Limb (tissue), 2 donors: Measurements from ENCODE around the gene BICRAL.
"Not testable (repeated sequence)": the region's sequence is repeated elsewhere in the genome, so short reads cannot be mapped to it uniquely, and the experiment has no call there.

Experiments
- DNase-seq, 2 donors: peaks; one replicate each; pipeline ENCODE4 v3.0.0-alpha.2; 2016; ENCODE audit errors: extremely low spot score in 2 of 2

BICRAL gene

DNA sequence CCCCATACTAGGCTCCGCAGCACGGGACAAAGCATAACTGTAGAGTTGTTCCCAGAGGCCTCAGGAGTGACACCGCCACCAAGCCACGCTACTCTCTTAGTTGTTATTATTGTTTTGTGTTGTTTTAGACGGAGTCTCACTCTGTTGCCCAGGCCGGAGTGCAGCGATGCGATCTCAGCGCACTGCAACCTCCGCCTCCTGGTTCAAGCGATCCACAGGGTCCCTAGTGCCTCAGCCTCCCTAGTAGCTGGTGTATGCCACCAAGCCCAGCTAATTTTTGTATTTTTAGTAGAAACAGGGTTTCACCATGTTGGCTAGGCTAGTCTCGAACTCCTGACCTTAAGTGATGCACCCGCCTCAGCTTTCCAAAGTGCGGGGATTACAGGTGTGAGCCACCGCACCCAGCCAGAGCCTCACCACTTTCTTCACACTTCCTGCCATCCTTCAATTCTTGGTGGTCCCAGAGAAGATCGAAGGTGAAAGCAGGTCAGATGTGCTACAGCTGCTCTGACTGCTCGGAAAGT lies 109.4 kb downstream of the BICRAL start:
- DNase-seq: no peak

- DNase-seq: not testable (repeated sequence)
Measured at GRCh38 chr6:42894041-42894828, 112.4 kb downstream of the BICRAL start.

DNA sequence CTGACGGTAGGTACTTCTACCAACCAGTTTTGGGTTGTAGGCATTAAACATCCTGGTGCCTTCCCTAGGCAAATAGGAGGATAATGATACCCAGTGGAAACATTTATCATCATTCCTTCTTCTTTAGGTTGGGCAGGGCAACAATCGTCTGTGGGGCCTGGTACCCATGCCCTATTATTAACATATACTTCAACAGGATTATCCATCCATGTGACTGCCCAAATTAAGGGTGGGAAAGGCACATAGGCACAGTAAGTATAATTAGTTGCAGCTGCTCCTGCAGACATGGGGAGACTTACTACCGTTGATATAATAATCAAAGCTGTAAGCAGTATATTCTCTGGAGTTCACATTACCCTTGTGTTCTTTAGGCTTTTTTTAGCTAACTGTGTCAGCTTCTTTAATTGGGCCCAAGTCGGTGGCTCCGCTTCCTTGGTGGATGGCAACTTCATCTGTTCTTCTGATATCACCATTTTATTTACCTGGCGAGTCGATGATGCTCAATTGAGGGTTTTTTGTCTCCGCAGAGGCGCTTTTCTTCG lies 114.4 kb downstream of the BICRAL start:
- DNase-seq: no peak

DNA sequence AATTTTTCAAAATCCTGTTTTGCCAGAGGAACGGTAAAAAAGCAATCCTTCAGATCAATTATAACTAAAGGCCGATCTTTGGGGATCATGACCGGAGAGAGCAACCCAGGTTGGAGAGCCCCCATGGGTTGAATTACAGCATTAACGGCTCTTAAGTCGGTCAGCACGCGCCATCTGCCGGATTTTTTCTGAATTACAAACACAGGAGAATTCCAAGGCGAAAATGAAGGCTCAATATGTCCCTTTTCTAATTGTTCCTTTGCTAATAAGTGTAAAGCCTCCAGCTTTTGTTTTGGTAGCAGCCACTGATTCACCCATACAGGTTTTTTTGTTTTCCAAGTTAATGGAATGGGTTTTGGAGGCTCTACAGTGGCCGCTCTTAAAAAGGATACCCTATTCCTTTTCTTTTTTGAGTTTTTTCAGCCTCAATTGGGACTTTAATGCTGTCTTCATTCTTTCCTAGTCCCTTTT lies 117.1 kb downstream of the BICRAL start:
- peak; percentile 62 to 63 for DNase-seq

- peak in 1 of 2 donors; percentile 44 for DNase-seq
Measured at GRCh38 chr6:42899871-42900270, 118.0 kb downstream of the BICRAL start.

DNA sequence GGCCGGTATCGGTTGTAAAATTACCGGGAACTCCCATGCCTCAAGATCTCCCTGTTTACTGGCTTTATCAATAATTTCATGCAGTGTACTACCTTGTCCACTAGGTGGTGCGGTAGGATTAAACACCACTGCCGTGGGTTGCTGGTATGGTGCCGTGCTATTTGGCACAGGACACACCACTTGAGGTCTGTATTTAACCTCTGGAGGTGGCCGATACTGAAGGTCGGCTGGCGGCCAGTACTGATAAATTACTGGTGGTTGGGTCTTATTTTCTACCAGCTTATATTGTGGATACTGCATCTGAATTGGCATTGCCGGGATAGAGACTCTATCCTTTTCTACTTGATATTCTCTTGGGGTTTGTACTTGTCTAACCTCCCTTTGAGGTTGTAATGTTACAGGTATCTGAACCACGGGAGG lies 119.7 kb downstream of the BICRAL start:
- DNase-seq: peak; percentile 75 to 88

DNA sequence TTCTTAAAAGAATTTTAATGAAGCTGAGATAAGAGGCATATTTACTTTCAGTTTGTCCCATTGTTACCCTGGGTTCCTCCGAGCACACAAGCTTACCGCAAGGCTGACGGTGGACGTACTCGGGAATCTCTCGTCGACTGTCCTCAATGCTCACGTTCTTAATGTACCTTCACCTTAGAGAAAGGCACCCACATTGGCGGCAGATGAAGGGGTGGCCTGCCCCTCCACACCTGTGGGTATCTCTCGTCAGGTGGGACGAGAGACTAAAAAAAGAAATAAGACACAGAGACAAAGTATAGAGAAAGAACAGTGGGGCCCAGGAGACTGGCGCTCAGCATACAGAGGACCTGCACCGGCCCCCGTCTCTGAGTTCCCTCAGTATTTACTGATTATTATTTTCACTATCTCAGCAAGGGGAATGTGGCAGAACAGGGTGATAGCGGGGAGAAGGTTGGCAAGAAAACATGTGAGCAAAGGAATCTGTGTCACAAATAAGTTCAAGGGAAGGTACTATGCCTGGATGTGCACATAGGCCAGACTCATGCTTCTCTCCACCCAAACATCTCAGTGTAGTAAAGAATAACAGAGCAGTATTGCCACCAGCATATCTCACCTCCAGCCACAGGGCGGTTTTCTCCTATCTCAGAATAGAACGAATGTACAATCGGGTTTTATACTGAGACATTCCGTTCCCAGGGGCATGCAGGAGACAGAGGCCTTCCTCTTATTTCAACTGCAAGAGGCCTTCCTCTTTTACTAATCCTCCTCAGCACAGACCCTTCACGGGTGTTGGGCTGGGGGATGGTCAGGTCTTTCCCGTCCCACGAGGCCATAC lies 120.8 kb downstream of the BICRAL start:
- not testable (repeated sequence) for DNase-seq

DNA sequence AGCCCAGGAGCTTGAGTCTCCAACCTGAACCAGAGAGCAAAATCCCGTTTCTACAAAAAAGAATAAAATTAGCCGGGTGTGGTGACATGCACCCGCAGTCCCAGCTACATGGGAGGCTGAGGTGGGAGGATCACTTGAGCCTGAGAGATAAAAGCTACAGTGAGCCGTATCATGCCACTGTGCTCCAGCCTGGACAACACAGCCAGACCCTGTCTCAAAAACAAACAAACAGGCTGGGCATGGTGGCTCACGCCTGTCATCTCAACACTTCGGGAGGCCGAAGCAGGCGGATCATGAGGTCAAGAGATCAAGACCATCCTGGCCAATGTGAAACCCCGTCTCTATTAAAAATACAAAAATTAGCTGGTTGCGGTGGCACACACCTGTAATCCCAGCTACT lies 122.6 kb downstream of the BICRAL start:
- no peak for DNase-seq

DNA sequence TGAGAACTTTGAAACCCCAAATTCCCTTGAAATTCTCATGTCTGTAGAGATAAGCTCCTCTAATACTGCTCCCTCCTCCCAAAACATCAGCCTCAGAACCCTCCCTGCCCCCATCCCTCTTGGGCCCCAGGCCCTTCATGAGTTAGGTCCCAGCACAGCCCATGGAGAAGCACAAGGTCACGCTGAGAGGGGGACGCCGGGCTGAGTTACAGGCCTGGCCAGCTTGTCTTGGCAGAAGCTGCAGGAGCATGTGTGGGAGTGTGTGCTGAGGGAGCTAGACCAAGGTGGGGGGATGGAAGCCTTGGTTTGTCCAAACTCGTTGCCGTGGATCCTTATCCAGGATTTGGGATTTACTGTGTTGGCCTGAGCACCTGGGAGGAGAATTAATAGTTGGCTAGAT lies 125.5 kb downstream of the BICRAL start:
- no peak for DNase-seq

GRCh38 chr6:42909835-42910234 lies 128.0 kb downstream of the BICRAL start:
- DNase-seq: no peak

DNA sequence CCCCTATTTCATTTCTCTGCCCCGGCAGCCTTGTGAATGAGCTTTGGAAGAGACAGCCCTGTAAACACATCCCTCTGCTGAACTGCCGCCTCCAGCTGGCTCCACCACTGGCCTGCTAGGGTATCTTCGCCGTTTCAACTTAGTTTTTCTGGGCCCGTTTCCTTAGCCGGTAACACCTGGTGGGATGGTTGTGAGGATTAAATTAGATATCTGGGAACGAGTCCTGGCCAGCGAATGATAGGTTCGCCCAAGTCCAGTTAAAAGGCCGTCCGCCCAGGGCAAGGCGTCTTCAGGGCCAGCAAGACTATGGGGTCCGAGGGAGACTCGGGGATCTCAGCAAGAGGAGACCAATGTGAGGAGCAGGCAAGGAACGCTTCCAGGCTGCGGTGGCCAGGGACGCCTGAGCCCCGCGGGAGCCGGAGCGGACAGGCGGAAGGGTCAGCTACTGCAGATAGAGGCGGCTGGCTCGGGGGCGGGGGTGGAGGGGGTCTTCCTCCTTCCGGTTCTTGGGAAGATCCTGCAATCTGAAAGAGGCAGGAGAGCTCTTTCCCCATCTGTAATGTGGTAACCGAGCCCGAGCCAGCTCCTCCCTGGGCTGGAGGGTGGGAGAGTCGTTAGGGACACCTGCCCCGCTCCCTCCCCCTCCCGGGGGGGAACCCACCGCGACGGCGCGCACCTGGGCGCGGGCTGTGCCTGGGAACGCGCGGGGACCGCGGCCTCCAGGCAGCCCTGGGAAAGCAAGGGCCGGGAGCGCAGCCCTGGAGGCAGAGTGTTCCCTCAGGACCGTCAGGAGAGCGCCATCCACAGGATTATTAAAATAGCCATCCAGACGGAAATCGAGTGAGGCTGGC lies 129.5 kb downstream of the BICRAL start:
- no peak for DNase-seq

DNA sequence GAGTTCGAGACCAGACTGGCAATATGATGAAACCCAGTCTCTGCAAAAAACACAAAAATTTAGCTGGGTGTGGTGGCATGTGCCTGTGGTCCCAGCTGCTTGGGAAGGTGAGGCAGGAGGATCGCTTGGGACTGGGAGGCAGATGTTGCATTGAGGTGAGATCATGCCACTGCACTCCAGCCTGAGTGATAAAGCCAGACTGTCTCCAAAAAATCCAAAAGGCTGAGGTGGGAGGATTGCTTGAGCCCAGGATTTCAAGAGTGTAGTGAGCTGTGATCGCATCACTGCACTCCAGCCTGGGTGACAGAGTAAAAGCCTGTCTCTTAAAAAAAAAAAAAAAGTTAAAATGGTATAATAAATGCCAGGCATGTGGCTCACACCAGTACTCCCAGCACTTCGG lies 132.7 kb downstream of the BICRAL start:
- DNase-seq: no peak

- no peak for DNase-seq
Measured at GRCh38 chr6:42915732-42916131, 133.9 kb downstream of the BICRAL start, which contains the start of gene PTCRA. Gene PTCRA, plus strand, starts transcription at chr6:42916053. Its CDS starts 17 bp downstream, at chr6:42916070.

DNA sequence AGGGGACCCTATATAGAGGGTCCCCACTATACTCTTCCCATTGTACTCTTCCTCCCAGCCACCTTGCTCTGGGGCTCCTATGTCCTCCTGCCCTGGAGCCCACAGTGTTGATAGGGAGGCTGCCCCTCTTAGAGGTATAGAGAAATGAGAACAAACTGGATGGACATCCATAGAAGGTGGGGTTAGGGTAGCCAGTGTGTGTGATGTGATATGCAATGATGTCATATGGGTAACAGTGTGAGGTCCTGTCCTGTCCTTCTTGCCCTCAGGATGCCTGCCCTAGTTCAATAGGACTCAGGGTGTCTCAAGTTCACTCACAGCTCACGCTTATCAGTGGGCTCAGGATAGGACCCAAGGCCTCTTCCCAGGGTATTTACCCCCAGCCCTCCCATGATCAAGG lies 134.4 kb downstream of the BICRAL start:
- DNase-seq: no peak
